HepG2 (cell line): Measurements from ENCODE around the gene CCDC150. TPM values are rescaled to one million over a fixed set of nuclear protein-coding genes. Genes with fewer than 3 reads are reported as not detected.

ENCODE experiments used
- CAMTA2 ChIP-seq: sonication (generic); formaldehyde crosslinking; IDR thresholded peaks from 2 replicates; pipeline ENCODE4 v1.4.0; 2020; ENCODE audit warnings: mild to moderate bottlenecking, missing genetic modification reagents, borderline replicate concordance
- CREB1 ChIP-seq, 2 experiments: fragments of 450-650 bp in 1 of 2; IDR thresholded peaks; 2 replicates each; pipeline ENCODE4 v1.6.1; 2016 to 2017; ENCODE audit warnings: control low read depth in 1 of 2, mild to moderate bottlenecking in 1 of 2, missing compliant biosample characterization in 1 of 2, missing genetic modification characterization in 1 of 2
- IRX3 ChIP-seq: sonication (generic); formaldehyde crosslinking; IDR thresholded peaks from 2 replicates; pipeline ENCODE4 v1.8.1; 2023; ENCODE audit warnings: mild to moderate bottlenecking, low read depth, missing genetic modification reagents, borderline replicate concordance
- ISL2 ChIP-seq: sonication (generic); formaldehyde crosslinking; IDR thresholded peaks from 2 replicates; pipeline ENCODE4 v1.5.0; 2020; ENCODE audit warnings: missing genetic modification reagents
- KLF11 ChIP-seq: IDR thresholded peaks from 2 replicates; pipeline ENCODE4 v1.6.1; 2016; ENCODE audit warnings: missing compliant biosample characterization
- MEF2D ChIP-seq: sonication (generic); formaldehyde crosslinking; IDR thresholded peaks from 2 replicates; pipeline ENCODE4 v1.5.1; 2020; ENCODE audit warnings: mild to moderate bottlenecking, missing genetic modification reagents
- MTA3 ChIP-seq: sonication (generic); formaldehyde crosslinking; IDR thresholded peaks from 2 replicates; pipeline ENCODE4 v1.4.0; 2020; ENCODE audit warnings: missing genetic modification reagents
- MXD4 ChIP-seq: IDR thresholded peaks from 2 replicates; pipeline ENCODE4 v1.6.1; 2016; ENCODE audit warnings: mild to moderate bottlenecking, missing biosample characterization, missing genetic modification reagents
- NFIC ChIP-seq: IDR thresholded peaks from 2 replicates; pipeline ENCODE4 v1.6.1; 2012; ENCODE audit warnings: mild to moderate bottlenecking, low read length, inconsistent platforms
- PATZ1 ChIP-seq: sonication (generic); formaldehyde crosslinking; IDR thresholded peaks from 2 replicates; pipeline ENCODE4 v1.4.0; 2020; ENCODE audit warnings: missing genetic modification reagents
- PAX8 ChIP-seq: sonication (generic); formaldehyde crosslinking; IDR thresholded peaks from 2 replicates; pipeline ENCODE4 v1.8.0; 2022; ENCODE audit warnings: mild to moderate bottlenecking, missing genetic modification reagents, borderline replicate concordance
- REPIN1 ChIP-seq: sonication (generic); formaldehyde crosslinking; IDR thresholded peaks from 2 replicates; pipeline ENCODE4 v1.8.0; 2022; ENCODE audit warnings: missing genetic modification reagents, low read depth, mild to moderate bottlenecking, borderline replicate concordance
- SKI ChIP-seq: fragments of 450-650 bp; IDR thresholded peaks from one replicate; pipeline ENCODE4 v1.6.1; 2018; ENCODE audit warnings: mild to moderate bottlenecking; ENCODE audit not compliant: partially characterized antibody
- TFDP2 ChIP-seq: sonication (generic); formaldehyde crosslinking; IDR thresholded peaks from 2 replicates; pipeline ENCODE4 v1.4.0; 2020; ENCODE audit warnings: missing genetic modification reagents
- ZBTB8A ChIP-seq: sonication (generic); formaldehyde crosslinking; IDR thresholded peaks from 2 replicates; pipeline ENCODE4 v1.4.0; 2020; ENCODE audit warnings: mild to moderate bottlenecking, low read depth, missing genetic modification reagents, borderline replicate concordance
- ZNF205 ChIP-seq: IDR thresholded peaks from 2 replicates; pipeline ENCODE4 v1.6.1; 2018; ENCODE audit warnings: missing biosample characterization, missing genetic modification reagents
- ZNF232 ChIP-seq: sonication (generic); formaldehyde crosslinking; IDR thresholded peaks from 2 replicates; pipeline ENCODE4 v1.4.0; 2020; ENCODE audit warnings: missing genetic modification reagents, borderline replicate concordance
- ZNF44 ChIP-seq: sonication (generic); formaldehyde crosslinking; IDR thresholded peaks from 2 replicates; pipeline ENCODE4 v1.5.1; 2020; ENCODE audit warnings: mild to moderate bottlenecking, missing genetic modification reagents
- ZNF672 ChIP-seq: sonication (generic); formaldehyde crosslinking; IDR thresholded peaks from 2 replicates; pipeline ENCODE4 v1.8.1; 2022; ENCODE audit warnings: missing genetic modification reagents
- ZSCAN9 ChIP-seq: IDR thresholded peaks from 2 replicates; pipeline ENCODE4 v1.6.1; 2016; ENCODE audit warnings: borderline replicate concordance
- polyA plus RNA-seq, 8 experiments: library from polyadenylated mRNA; depleted of rRNA in 3 of 8; stranded (reverse) in 7 of 8; unstranded in 1 of 8; fragments of >200 nt; fragmentation: Illumina TruSeq in 4 of 8; extraction: Trizol in 4 of 8; gene quantifications; 2 replicates each; pipeline versions ENCODE4 v1.2.1 to v1.2.3, GENCODE V29; 2011 to 2016; ENCODE audit warnings: low read depth in 4 of 8, missing spikeins in 1 of 8, mixed read lengths in 1 of 8; ENCODE audit not compliant: insufficient read depth in 1 of 8
- total RNA-seq, 5 experiments: library from RNA; depleted of rRNA; stranded (reverse); fragments of >200 nt; fragmentation: Illumina TruSeq; extraction: Trizol; gene quantifications; 2 replicates each; pipeline ENCODE4 v1.2.3, GENCODE V29; 2016; ENCODE audit warnings: low read depth in 1 of 5
- TF ChIP-seq, protein P1 (sequence below): sonication (generic); formaldehyde crosslinking; IDR thresholded peaks from 2 replicates; pipeline ENCODE4 v1.4.0; 2020; ENCODE audit warnings: missing genetic modification reagents
- TF ChIP-seq, protein P2 (sequence below): IDR thresholded peaks from 2 replicates; pipeline ENCODE4 v1.6.1; 2012; ENCODE audit warnings: low read length, improper control_type of control experiment

Gene CCDC150
- total and polyA plus RNA-seq, 2 of the 13 experiments (the other 11 are each of a cell fraction or from before 2014, with no cell fraction given) = 14.9 to 32.6 TPM

DNA sequence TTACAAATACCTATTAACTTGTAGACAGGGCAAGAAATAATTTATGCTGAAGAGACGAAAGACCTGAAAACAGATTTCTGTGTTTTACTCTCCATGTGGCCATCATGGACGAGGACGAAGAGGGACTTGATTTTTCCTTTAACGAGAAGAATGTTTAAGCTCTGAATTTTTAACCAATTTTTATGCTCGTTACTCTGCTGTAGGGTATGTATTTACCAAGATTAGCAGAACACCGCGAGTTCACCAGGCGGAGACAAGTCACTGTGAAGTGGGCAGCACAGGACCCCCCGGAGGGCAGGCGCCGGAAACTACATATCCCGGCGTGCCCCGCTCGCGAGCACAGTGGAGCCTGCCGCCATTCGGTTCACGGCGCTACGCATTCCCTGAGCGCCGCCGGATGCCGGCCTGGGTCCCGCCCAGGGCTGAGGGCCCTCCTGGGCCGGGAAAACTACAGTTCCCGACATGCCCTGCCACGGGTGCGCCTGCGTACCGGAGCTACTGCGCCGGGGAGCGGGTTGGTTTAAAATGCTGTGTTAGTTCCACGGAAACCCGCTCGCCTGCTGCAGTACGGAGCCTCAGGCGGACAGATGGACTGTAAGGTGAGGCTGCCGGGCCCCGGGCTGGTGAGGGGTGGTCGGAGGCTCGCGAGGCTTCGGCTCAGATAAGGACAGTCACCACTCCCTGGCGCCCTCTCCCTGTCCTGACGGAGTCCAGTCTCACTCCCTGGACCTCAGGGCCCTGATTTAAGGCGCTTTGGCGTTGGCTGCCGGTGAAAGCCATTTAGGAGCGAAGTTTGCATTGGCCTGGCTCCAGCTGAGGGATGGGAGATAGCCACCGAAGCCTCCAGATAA, at the start of gene CCDC150 (continued):
- TF ChIP-seq PAX8 (CRISPR knock-in tag) = no peak
- TF ChIP-seq IRX3 = peak; percentile 95; the same call in 1 of the 2 replicates
- peak; percentile 76; the same call in 1 of the 2 replicates for TF ChIP-seq ZNF44 (CRISPR knock-in tag)
- TF ChIP-seq ISL2 (CRISPR knock-in tag) = peak; percentile 44; the same call in 1 of the 2 replicates
- peak; percentile 98 for TF ChIP-seq MXD4 (CRISPR knock-in tag)
- peak; percentile 92 for TF ChIP-seq CREB1 (IDR thresholded peaks at IDR 0.05)
- peak; percentile 97 for TF ChIP-seq CREB1 (CRISPR knock-in tag; IDR thresholded peaks at IDR 0.05)
- TF ChIP-seq MTA3 (CRISPR knock-in tag) = no peak
- no peak for TF ChIP-seq NFIC
- TF ChIP-seq SKI = no peak
- no peak for TF ChIP-seq ZBTB8A (CRISPR knock-in tag)
- TF ChIP-seq ZNF232 (CRISPR knock-in tag) = peak; percentile 53; the same call in 1 of the 2 replicates
- TF ChIP-seq, protein P1, sequence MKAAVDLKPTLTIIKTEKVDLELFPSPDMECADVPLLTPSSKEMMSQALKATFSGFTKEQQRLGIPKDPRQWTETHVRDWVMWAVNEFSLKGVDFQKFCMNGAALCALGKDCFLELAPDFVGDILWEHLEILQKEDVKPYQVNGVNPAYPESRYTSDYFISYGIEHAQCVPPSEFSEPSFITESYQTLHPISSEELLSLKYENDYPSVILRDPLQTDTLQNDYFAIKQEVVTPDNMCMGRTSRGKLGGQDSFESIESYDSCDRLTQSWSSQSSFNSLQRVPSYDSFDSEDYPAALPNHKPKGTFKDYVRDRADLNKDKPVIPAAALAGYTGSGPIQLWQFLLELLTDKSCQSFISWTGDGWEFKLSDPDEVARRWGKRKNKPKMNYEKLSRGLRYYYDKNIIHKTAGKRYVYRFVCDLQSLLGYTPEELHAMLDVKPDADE (CRISPR knock-in tag) = no peak
- TF ChIP-seq KLF11 (CRISPR knock-in tag) = no peak; the same call in 1 of the 2 replicates
- no peak for TF ChIP-seq ZNF672 (CRISPR knock-in tag)
- TF ChIP-seq MEF2D (CRISPR knock-in tag) = peak; percentile 92
- TF ChIP-seq REPIN1 = peak; percentile 99
- TF ChIP-seq, protein P2, sequence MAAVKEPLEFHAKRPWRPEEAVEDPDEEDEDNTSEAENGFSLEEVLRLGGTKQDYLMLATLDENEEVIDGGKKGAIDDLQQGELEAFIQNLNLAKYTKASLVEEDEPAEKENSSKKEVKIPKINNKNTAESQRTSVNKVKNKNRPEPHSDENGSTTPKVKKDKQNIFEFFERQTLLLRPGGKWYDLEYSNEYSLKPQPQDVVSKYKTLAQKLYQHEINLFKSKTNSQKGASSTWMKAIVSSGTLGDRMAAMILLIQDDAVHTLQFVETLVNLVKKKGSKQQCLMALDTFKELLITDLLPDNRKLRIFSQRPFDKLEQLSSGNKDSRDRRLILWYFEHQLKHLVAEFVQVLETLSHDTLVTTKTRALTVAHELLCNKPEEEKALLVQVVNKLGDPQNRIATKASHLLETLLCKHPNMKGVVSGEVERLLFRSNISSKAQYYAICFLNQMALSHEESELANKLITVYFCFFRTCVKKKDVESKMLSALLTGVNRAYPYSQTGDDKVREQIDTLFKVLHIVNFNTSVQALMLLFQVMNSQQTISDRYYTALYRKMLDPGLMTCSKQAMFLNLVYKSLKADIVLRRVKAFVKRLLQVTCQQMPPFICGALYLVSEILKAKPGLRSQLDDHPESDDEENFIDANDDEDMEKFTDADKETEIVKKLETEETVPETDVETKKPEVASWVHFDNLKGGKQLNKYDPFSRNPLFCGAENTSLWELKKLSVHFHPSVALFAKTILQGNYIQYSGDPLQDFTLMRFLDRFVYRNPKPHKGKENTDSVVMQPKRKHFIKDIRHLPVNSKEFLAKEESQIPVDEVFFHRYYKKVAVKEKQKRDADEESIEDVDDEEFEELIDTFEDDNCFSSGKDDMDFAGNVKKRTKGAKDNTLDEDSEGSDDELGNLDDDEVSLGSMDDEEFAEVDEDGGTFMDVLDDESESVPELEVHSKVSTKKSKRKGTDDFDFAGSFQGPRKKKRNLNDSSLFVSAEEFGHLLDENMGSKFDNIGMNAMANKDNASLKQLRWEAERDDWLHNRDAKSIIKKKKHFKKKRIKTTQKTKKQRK = no peak
- TF ChIP-seq PATZ1 (CRISPR knock-in tag) = peak; percentile 42
- TF ChIP-seq ZNF205 (CRISPR knock-in tag) = peak; percentile 80
- TF ChIP-seq ZSCAN9 (CRISPR knock-in tag) = 0 out of 2 replicates have a peak, but pooled peaks have one; percentile 70
- no peak; the same call in 1 of the 2 replicates for TF ChIP-seq CAMTA2 (CRISPR knock-in tag)
- TF ChIP-seq TFDP2 (CRISPR knock-in tag) = peak; percentile 100
